ENCODE measurements around the gene TSPAN2.
"Not testable (repeated sequence)": the region's sequence is repeated elsewhere in the genome, so short reads cannot be mapped to it uniquely, and the experiment has no call there.

Gene TSPAN2

DNA sequence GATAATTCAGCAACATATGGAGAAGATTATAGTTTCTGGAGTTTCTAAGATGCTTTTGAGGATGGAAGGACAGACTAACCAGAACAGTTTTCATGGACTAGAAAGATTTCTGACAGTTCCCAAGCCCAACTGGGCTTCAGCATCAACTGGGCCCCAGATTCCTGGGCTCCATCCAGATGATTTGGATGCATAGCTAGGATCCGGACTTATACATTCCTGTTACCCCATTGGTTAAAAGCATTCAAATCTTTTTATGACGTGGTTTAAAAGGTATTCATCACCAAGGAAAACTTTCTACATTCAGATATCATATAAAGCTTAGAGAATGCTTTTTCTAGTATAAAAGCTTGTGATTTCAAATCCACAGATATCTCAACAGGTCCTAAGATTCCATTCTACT lies 30.0 kb downstream of the TSPAN2 start:
- no peaks in the 10 kb centered on the region for H3K27me3 Mint-ChIP-seq
- DNase-seq (no peak), ATAC-seq (replicated peaks) (no peak)
- H3K4me1 Mint-ChIP-seq = peaks cover 5 to 12% of the 10 kb centered on the region in 2 donors
- H3K27ac Mint-ChIP-seq = no peak overlapping the region
- H3K36me3 Mint-ChIP-seq = no peaks in the 10 kb centered on the region
- no peak overlapping the region for H3K4me3 Mint-ChIP-seq
- no peaks in the 10 kb centered on the region for H3K9me3 Mint-ChIP-seq

- ATAC-seq (replicated peaks) = no peak
- Mint-ChIP-seq H3K4me3 (no peak overlapping the region), H3K4me1 (peaks cover 0 to 7% of the 10 kb centered on the region in 2 donors), H3K27ac (no peak overlapping the region), H3K27me3 (no peaks in the 10 kb centered on the region), H3K36me3 (no peaks in the 10 kb centered on the region), H3K9me3 (no peaks in the 10 kb centered on the region)
- no peak for DNase-seq
Measured at GRCh38 chr1:115057661-115058254, 31.5 kb downstream of the TSPAN2 start.

- no peaks in the 10 kb centered on the region for H3K9me3 Mint-ChIP-seq
- no peaks in the 10 kb centered on the region for H3K36me3 Mint-ChIP-seq
- DNase-seq (no peak), ATAC-seq (replicated peaks) (no peak)
- H3K27ac Mint-ChIP-seq = no peak overlapping the region
- H3K4me3 Mint-ChIP-seq = no peak overlapping the region
- H3K4me1 Mint-ChIP-seq = no peaks in the 10 kb centered on the region
- no peaks in the 10 kb centered on the region for H3K27me3 Mint-ChIP-seq
Measured at GRCh38 chr1:115056395-115056798, 32.9 kb downstream of the TSPAN2 start.

DNA sequence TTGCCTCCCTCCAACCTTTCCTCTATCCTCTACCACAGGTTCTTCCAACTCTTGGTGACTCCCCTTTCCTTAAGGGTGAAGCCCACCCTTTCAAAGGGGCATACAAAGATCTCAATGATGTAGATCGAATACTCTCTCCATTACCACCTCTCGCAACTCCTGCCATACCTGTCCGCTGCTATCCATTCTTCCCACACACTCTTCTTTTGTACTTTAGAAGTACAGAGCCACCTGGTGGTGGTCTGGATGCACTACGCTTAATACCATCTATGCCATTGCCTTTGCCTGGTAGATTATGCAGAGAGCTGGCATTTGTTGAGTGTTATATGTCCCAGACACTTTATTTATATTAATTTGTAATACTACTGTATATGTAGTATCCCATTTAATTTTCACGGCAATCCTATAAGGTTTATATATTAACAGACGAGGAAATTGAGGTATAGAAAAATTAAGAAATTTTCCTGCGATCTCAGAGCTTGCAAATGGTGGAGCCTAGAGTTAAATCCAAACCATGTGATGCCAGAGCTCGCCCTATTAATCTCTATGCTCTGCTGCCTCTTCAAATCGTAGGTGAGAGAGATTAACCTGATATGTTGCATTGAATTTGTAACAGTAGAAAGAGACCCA lies 36.7 kb downstream of the TSPAN2 start:
- no peaks in the 10 kb centered on the region for H3K27me3 Mint-ChIP-seq

GRCh38 chr1:115051850-115052249 lies 37.5 kb downstream of the TSPAN2 start:
- DNase-seq = no peak

More for the DNA sequence above, 36.7 kb downstream of the TSPAN2 start:
- ATAC-seq (replicated peaks) (peak; percentile 83), DNase-seq (peak; percentile 31)
- H3K4me1 Mint-ChIP-seq = no peaks in the 10 kb centered on the region
- no peaks in the 10 kb centered on the region for H3K9me3 Mint-ChIP-seq
- H3K27ac Mint-ChIP-seq = no peak overlapping the region
- H3K36me3 Mint-ChIP-seq = no peaks in the 10 kb centered on the region
- H3K4me3 Mint-ChIP-seq = no peak overlapping the region

DNA sequence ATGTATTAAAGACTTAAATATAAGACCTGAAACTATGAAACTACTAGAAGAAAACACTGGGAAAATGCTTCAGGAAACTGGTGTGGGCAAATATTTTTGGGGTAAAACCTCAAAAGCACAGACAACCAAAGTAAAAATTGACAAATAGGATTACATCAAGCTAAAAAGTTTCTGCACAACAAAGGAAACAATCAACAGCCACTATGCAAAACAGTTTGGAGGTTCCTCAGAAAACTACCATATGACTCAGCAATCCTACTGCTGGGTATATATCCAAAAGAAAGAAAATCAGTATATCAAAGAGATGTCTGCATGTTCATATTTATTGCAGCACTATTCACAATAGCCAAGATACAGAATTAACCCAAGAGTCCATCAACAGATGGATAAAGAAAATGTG lies 42.6 kb downstream of the TSPAN2 start:
- Mint-ChIP-seq H3K4me1 (no peaks in the 10 kb centered on the region), H3K27ac (no peak overlapping the region), H3K27me3 (no peaks in the 10 kb centered on the region), H3K36me3 (peaks cover 0 to 2% of the 10 kb centered on the region in 2 donors), H3K9me3 (peaks cover 0 to 5% of the 10 kb centered on the region in 2 donors), H3K4me3 (no peak overlapping the region)
- ATAC-seq (replicated peaks) (no peak), DNase-seq (no peak)

More at GRCh38 chr1:115051850-115052249, 37.5 kb downstream of the TSPAN2 start:
- no peaks in the 10 kb centered on the region for H3K9me3 Mint-ChIP-seq
- H3K36me3 Mint-ChIP-seq = no peaks in the 10 kb centered on the region
- no peak overlapping the region for H3K4me3 Mint-ChIP-seq
- no peaks in the 10 kb centered on the region for H3K4me1 Mint-ChIP-seq
- H3K27me3 Mint-ChIP-seq = no peaks in the 10 kb centered on the region
- ATAC-seq (replicated peaks) = no peak
- no peak overlapping the region for H3K27ac Mint-ChIP-seq

GRCh38 chr1:115041654-115042053 lies 47.6 kb downstream of the TSPAN2 start:
- no peaks in the 10 kb centered on the region for H3K27me3 Mint-ChIP-seq
- no peak overlapping the region for H3K27ac Mint-ChIP-seq
- no peak overlapping the region for H3K4me3 Mint-ChIP-seq
- peaks cover 0 to 5% of the 10 kb centered on the region in 2 donors for H3K9me3 Mint-ChIP-seq
- H3K4me1 Mint-ChIP-seq = no peaks in the 10 kb centered on the region
- DNase-seq = no peak
- ATAC-seq (replicated peaks) = no peak
- peaks cover 0 to 2% of the 10 kb centered on the region in 2 donors for H3K36me3 Mint-ChIP-seq

DNA sequence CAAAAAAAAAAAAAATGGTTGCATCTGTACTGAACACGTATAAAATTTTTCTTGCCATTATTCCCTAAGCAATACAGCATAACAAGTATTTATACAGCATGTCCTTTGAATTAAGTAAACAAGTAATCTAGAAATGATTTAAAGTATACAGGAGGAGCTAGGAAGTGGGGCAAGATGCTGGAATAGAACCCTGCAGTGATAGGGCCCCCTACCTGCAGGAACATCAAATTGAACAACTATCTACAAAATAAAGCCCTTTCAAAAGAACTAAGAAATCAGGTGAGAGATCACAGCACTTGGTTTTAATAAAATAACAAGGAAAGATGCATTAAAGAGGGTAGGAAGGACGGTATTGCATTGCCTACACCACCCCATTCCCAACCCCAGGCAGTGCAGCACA lies 48.8 kb downstream of the TSPAN2 start:
- Mint-ChIP-seq H3K36me3 (peaks cover 0 to 2% of the 10 kb centered on the region in 2 donors), H3K27me3 (no peaks in the 10 kb centered on the region), H3K27ac (no peak overlapping the region), H3K4me1 (no peaks in the 10 kb centered on the region), H3K4me3 (no peak overlapping the region), H3K9me3 (peaks cover 0 to 2% of the 10 kb centered on the region in 2 donors)
- ATAC-seq (replicated peaks) = no peak
- DNase-seq = no peak

GRCh38 chr1:115036814-115037507 lies 52.3 kb downstream of the TSPAN2 start:
- ATAC-seq (replicated peaks) (no peak), DNase-seq (no peak)
- Mint-ChIP-seq H3K4me3 (no peak overlapping the region), H3K27me3 (no peaks in the 10 kb centered on the region), H3K9me3 (no peaks in the 10 kb centered on the region), H3K27ac (no peak overlapping the region), H3K4me1 (no peaks in the 10 kb centered on the region), H3K36me3 (no peaks in the 10 kb centered on the region)

DNA sequence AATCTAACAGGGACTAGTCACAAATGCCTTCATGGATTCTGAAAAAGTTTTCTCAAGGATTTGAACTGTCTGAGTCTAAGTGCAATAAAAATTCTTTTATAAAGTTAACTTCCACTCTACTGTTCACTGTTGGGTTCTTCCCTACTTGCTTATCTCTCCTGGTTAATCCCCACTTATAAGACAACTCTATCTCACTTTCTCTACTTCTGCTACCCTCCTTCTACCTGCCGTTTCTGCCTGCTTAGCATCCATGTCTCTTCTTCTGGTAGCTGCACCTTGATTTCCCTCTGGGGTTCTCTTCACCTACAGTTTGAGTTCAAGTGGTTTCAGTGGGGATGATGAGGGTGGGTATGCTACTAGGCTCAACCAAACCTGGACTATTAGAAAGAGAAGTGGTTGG lies 53.7 kb downstream of the TSPAN2 start:
- ATAC-seq (replicated peaks) (no peak), DNase-seq (no peak)
- H3K9me3 Mint-ChIP-seq = no peaks in the 10 kb centered on the region
- H3K4me3 Mint-ChIP-seq = no peak overlapping the region
- H3K27me3 Mint-ChIP-seq = no peaks in the 10 kb centered on the region
- no peaks in the 10 kb centered on the region for H3K36me3 Mint-ChIP-seq
- H3K27ac Mint-ChIP-seq = no peak overlapping the region
- no peaks in the 10 kb centered on the region for H3K4me1 Mint-ChIP-seq

GRCh38 chr1:115031595-115031994 lies 57.7 kb downstream of the TSPAN2 start:
- peaks cover 3 to 21% of the 10 kb centered on the region in 2 donors for H3K27me3 Mint-ChIP-seq
- no peak for DNase-seq

GRCh38 chr1:115029526-115029925 lies 59.8 kb downstream of the TSPAN2 start, which contains the start of gene TSHB:
TSS of gene TSHB (plus strand) at chr1:115029826. CDS start at chr1:115033363, 3,537 bp downstream.
- Mint-ChIP-seq H3K27ac (no peak within 1 kb of the TSS), H3K4me1 (no peaks in the 10 kb centered on the region), H3K27me3 (peaks cover 3 to 21% of the 10 kb centered on the region in 2 donors), H3K9me3 (no peaks in the 10 kb centered on the region), H3K4me3 (no peak within 1 kb of the TSS), H3K36me3 (no peaks in the 10 kb centered on the region)
- DNase-seq (no peak), ATAC-seq (replicated peaks) (no peak)

More at GRCh38 chr1:115031595-115031994, 57.7 kb downstream of the TSPAN2 start:
- no peak overlapping the region for H3K4me3 Mint-ChIP-seq
- no peaks in the 10 kb centered on the region for H3K9me3 Mint-ChIP-seq
- ATAC-seq (replicated peaks) = no peak
- H3K4me1 Mint-ChIP-seq = no peaks in the 10 kb centered on the region
- H3K27ac Mint-ChIP-seq = no peak overlapping the region
- no peaks in the 10 kb centered on the region for H3K36me3 Mint-ChIP-seq

DNA sequence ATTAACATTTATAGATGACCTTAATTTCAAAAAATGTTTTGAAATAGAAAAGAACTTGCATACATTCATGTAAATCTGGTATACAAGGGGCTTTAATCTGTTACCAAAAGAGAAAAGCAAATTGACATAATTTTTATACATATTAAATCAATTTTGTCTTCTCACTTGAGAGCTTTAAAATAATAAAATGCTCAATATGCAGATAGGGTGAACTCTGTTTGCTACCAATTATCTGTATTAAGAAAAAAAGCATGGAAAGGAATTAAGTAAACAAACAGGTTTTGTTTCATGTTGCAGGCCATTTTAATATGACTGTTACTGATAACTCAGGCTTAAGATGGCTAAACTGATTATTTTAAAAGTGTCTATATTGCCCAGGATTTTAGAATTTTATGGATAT lies 65.7 kb downstream of the TSPAN2 start:
- no peaks in the 10 kb centered on the region for H3K4me1 Mint-ChIP-seq
- no peak for DNase-seq
- no peak overlapping the region for H3K4me3 Mint-ChIP-seq
- no peak overlapping the region for H3K27ac Mint-ChIP-seq
- ATAC-seq (replicated peaks) = no peak
- no peaks in the 10 kb centered on the region for H3K9me3 Mint-ChIP-seq
- no peaks in the 10 kb centered on the region for H3K36me3 Mint-ChIP-seq
- H3K27me3 Mint-ChIP-seq = peaks cover 8 to 23% of the 10 kb centered on the region in 2 donors

GRCh38 chr1:115021145-115021544 lies 68.2 kb downstream of the TSPAN2 start:
- Mint-ChIP-seq H3K9me3 (no peaks in the 10 kb centered on the region), H3K4me1 (no peaks in the 10 kb centered on the region), H3K27me3 (peaks cover 5 to 6% of the 10 kb centered on the region in 2 donors), H3K36me3 (no peaks in the 10 kb centered on the region), H3K4me3 (no peak overlapping the region), H3K27ac (no peak overlapping the region)
- ATAC-seq (replicated peaks) (no peak), DNase-seq (no peak)

DNA sequence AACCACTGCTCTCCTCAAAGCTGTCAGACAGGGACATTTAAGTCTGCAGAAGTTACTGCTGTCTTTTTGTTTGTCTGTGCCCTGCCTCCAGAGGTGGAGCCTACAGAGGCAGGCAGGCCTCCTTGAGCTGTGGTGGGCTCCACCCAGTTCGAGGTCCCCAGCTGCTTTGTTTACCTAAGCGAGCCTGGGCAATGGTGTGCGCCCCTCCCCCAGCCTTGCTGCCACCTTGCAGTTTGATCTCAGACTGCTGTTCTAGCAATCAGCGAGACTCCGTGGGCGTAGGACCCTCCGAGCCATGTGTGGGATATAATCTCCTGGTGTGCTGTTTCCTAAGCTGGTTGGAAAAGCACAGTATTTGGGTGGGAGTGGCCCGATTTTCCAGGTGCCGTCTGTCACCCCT lies 69.8 kb downstream of the TSPAN2 start:
- H3K4me3 Mint-ChIP-seq; H3K4me1 Mint-ChIP-seq; H3K27ac Mint-ChIP-seq; ATAC-seq (replicated peaks); H3K9me3 Mint-ChIP-seq; DNase-seq; H3K36me3 Mint-ChIP-seq; H3K27me3 Mint-ChIP-seq: not testable (repeated sequence)

Data from stimulated activated naive B cell treated with anti-CD40 and anti-IgM and Interleukin-4, amounts not matched to agents 10 μg/mL and 1 μg/mL and 100 μg/mL, for 72 hours (primary cell).